Dermis microvascular lymphatic vessel endothelial cell (primary cell): Measurements from ENCODE around the gene TSFM. TPM values are rescaled to one million over a fixed set of nuclear protein-coding genes. Genes with fewer than 3 reads are reported as not detected.
A peak's percentile ranks its signal among the peaks of the same experiment; 100 is the strongest.

Experiments
- DNase-seq, 2 donors: peaks; one replicate each; pipeline versions ENCODE4 v3.0.0 to v3.0.0-alpha.2; 2010; ENCODE audit warnings: low read depth in 2 of 2
- total RNA-seq: library from RNA; depleted of rRNA; stranded (reverse); fragments of >200 nt; gene quantifications from 2 replicates; pipeline ENCODE4 v1.2.1, GENCODE V29; 2014

TSFM gene
- 15.2 and 18.5 TPM in 2 replicates for total RNA-seq

- DNase-seq = peak; percentile 89 to 96
Measured at GRCh38 chr12:57782608-57783465, at the start of gene TSFM. TSS of gene TSFM (plus strand) at chr12:57782787. CDS start at chr12:57782802, 15 bp downstream.

GRCh38 chr12:57733928-57734327, 48.7 kb upstream of the TSFM start:
- no peak for DNase-seq

- no peak for DNase-seq
Measured at GRCh38 chr12:57734591-57734990, 48.0 kb upstream of the TSFM start.

GRCh38 chr12:57735198-57735855, 47.3 kb upstream of the TSFM start:
- no peak for DNase-seq

GRCh38 chr12:57735952-57736740, 46.4 kb upstream of the TSFM start:
- DNase-seq = no peak

GRCh38 chr12:57736741-57737466, 45.7 kb upstream of the TSFM start:
- no peak for DNase-seq

- no peak for DNase-seq
Measured at GRCh38 chr12:57737467-57738460, 44.8 kb upstream of the TSFM start.

- DNase-seq = no peak
Measured at GRCh38 chr12:57738661-57739237, 43.8 kb upstream of the TSFM start, which contains the start of gene AGAP2. TSS of gene AGAP2 (minus strand) at chr12:57738742. CDS start at chr12:57738246, 496 bp downstream.

GRCh38 chr12:57739387-57739786, 43.2 kb upstream of the TSFM start:
- no peak for DNase-seq

- no peak for DNase-seq
Measured at GRCh38 chr12:57739914-57740538, 42.6 kb upstream of the TSFM start.

GRCh38 chr12:57740656-57741412, 41.8 kb upstream of the TSFM start:
- peak in 1 of 2 donors; percentile 38 for DNase-seq

GRCh38 chr12:57741413-57741789, 41.2 kb upstream of the TSFM start:
- DNase-seq = no peak

- no peak for DNase-seq
Measured at GRCh38 chr12:57741844-57742738, 40.5 kb upstream of the TSFM start.

- no peak for DNase-seq
Measured at GRCh38 chr12:57743769-57744168, 38.8 kb upstream of the TSFM start.

GRCh38 chr12:57744194-57744776, 38.3 kb upstream of the TSFM start:
- DNase-seq = peak in 1 of 2 donors; percentile 65

- DNase-seq = peak; percentile 98 to 99
Measured at GRCh38 chr12:57744777-57745484, 37.7 kb upstream of the TSFM start, which contains the start of gene TSPAN31. TSS of gene TSPAN31 (plus strand) at chr12:57745039. CDS start at chr12:57745155, 116 bp downstream.
